H7 (cell line): ENCODE data around the gene CMTM1. TPM values are rescaled to one million over a fixed set of nuclear protein-coding genes. Genes with fewer than 3 reads are reported as not detected.

Experiments used
- DNase-seq: peaks from one replicate; pipeline ENCODE4 v3.0.0; 2012
- H3K27me3 ChIP-seq: 2 replicates; pipeline ENCODE4 v1.6.0; 2011; ENCODE audit warnings: mild to moderate bottlenecking, low read length; ENCODE audit not compliant: control insufficient read depth, insufficient read depth
- H3K36me3 ChIP-seq: replicated peaks from 2 replicates; pipeline ENCODE4 v1.5.1; 2011; ENCODE audit warnings: low read length; ENCODE audit not compliant: control insufficient read depth, insufficient read depth
- H3K4me3 ChIP-seq: 2 replicates; pipeline ENCODE4 v1.5.1; 2011; ENCODE audit warnings: low read depth, mild to moderate bottlenecking, control low read depth, low read length, moderate library complexity; ENCODE audit not compliant: insufficient read depth
- total RNA-seq: library from RNA; depleted of rRNA; stranded (reverse); fragments of >200 nt; shearing (Covaris generic); gene quantifications from 2 replicates; pipeline ENCODE4 v1.2.3, GENCODE V29; 2014

Gene CMTM1
- total RNA-seq, 1 experiment from 2014 or later = 2.1 TPM

DNA sequence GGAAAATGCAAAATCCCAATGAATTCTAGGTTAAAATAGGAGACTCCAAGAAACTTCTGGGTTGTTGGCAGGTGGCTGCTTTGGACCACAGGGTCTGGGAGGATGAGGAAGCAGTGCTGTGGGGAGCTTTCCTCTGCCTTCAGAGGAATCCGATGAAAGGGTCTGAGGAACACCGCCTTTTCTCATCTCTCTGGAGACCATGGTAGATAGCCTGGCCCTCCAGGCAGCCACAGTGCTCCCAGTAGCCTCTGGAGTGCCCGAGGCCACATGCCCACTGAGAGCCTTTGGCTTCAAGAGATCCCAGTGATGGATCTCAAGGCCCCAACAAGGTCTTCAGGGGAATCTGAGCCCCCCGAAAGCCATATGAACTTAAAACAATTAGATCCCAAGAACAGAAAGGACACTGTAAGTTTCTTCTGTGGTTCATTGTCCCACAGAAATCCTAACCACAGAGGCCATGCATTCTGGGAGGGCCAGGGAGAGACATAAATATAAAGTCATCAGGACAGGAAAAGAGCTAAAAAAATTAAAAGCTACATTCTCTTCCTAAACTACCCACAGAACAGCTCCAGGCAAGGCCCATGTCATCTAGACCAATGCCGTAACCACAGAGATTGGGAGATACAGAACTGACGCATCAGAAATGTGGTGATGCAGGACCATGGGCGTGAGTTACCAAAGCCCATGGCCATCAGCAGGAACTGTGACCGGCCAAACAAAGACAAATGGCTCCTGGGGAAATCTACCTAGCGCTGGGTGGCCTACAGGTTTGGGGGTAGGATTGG is 40.7 kb upstream of the CMTM1 start:
- no peak overlapping the region for H3K4me3 ChIP-seq
- H3K27me3 ChIP-seq = no peaks in the 10 kb centered on the region
- no peak for DNase-seq
- peaks cover 1% of the 10 kb centered on the region; the same call in 1 of the 2 replicates for H3K36me3 ChIP-seq

DNA sequence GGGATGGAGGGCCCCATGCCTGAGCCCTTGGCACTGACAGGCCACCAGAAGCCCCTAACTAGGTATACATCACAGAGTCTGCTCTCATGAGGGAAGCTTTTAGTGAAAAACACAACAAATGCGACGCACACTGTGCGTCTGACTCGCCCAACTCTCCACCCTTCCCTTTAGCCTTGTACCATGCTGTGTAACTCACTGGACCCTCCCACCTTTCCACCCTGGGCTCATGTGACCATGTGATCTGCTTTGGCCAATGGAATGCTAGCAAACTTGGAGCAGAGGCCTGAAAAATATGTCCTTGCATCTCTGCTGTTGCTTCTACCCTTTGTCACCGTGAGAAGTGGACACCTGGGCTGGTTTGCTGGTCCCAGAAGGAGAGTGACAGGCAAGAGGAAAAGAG is 37.9 kb upstream of the CMTM1 start:
- DNase-seq = no peak
- peaks cover 1% of the 10 kb centered on the region; the same call in 1 of the 2 replicates for H3K36me3 ChIP-seq
- no peak overlapping the region for H3K4me3 ChIP-seq
- H3K27me3 ChIP-seq = no peaks in the 10 kb centered on the region

DNA sequence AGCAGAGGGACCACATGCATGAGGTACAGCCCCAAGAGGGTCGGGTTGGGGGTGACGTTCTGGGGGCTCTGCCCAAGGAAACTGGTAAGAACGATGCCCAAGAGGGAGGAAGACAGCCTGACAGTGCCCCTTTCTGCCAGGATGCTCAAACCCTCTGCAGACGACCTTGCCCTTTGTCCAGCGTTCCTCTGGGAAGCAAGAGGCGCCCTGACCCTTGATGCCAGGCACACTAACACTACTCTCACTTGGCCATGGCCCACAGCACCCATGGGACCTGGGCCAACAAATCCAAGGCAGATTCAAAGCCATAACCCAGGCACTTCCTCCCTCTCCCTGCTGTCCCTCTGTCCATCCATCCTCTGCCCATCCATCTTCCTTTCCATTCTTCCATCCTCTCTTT is 36.8 kb upstream of the CMTM1 start:
- Histone ChIP-seq H3K4me3 (no peak overlapping the region), H3K36me3 (peaks cover 1% of the 10 kb centered on the region; the same call in 1 of the 2 replicates), H3K27me3 (no peaks in the 10 kb centered on the region)
- DNase-seq = no peak

DNA sequence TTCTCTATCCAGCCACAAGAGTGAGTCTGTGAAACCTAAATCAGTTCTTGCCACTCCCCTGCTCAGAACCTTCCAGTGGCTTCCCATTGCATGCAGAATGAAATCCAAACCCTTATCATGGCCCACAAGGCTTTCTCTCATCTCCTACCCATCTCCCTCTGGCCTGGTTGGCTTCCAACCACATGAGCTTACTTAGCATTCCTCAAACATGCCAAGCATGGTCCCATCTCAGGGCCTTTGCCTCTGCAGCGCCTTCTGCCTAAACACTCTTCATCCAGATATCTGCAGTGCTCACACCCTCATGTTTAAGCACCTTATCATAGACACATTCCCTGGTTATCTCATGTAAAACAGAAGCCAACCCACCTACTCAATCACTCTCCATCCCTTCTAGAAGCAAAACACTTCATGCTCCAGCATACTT is 31.9 kb upstream of the CMTM1 start:
- Histone ChIP-seq H3K36me3 (peaks cover 1% of the 10 kb centered on the region), H3K4me3 (no peak overlapping the region), H3K27me3 (no peaks in the 10 kb centered on the region)
- DNase-seq = no peak

DNA sequence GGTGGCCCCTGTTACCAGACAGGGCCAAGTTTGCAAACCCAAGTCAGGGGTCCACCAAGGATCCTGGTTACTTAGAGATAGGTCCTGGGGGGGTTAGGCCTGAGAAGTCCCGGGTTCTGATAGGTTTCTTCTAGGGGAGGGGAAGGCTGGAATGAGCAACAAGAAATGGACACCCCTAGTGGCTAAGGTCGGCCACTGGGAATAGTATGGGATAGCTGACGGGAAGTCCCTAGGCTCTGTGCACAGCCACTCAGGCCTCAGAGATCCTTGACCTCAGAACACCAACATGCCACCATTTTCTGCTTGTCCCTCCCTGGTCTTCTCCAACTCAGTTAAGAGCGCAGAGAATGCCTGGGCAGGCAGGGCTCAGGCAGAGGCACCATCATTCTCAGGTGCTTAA is 29.7 kb upstream of the CMTM1 start:
- Histone ChIP-seq H3K4me3 (no peak overlapping the region), H3K36me3 (no peaks in the 10 kb centered on the region; the same call in 1 of the 2 replicates), H3K27me3 (no peaks in the 10 kb centered on the region)
- no peak for DNase-seq

DNA sequence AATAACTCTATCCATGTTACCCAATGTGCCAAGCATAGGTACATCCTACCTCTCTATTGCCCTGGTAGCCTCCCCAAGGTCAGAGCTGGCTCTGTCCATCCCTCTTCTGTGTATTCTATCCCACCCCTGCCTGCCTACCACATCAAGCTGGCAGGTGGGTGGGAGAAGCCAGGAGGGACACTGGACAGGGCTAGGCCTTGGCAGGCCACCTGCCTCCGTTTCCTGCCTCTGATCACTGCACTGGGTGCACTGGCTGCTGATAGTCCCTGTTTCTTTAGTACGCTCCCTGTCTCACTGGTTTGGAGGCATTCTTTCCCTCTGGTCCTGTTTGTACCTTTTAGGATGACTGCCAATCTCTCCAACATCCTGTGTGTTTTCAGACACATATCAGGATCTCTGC is 29.0 kb upstream of the CMTM1 start:
- H3K4me3 ChIP-seq = no peak overlapping the region
- DNase-seq = no peak
- H3K27me3 ChIP-seq = no peaks in the 10 kb centered on the region
- H3K36me3 ChIP-seq = no peaks in the 10 kb centered on the region; the same call in 1 of the 2 replicates

DNA sequence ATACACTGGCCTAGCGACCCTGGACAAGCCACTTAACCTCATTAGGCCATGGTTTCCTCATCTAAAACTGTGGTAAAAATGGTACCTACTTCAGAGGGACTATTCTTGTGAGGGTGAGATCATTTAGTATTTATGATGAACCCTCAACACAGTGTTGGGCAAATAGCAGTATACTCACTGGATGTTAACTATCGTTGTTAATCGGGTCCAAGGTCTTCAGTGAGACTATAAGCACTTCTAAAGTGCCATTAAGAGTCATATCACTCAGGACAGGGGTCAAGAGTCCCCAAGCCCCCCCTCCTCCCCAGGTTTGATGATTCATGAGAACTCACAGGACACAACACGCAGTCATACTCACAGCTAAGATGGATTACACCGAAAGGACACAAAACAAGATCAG is 27.3 kb upstream of the CMTM1 start:
- DNase-seq = no peak
- Histone ChIP-seq H3K4me3 (no peak overlapping the region), H3K27me3 (no peaks in the 10 kb centered on the region), H3K36me3 (no peaks in the 10 kb centered on the region; the same call in 1 of the 2 replicates)

DNA sequence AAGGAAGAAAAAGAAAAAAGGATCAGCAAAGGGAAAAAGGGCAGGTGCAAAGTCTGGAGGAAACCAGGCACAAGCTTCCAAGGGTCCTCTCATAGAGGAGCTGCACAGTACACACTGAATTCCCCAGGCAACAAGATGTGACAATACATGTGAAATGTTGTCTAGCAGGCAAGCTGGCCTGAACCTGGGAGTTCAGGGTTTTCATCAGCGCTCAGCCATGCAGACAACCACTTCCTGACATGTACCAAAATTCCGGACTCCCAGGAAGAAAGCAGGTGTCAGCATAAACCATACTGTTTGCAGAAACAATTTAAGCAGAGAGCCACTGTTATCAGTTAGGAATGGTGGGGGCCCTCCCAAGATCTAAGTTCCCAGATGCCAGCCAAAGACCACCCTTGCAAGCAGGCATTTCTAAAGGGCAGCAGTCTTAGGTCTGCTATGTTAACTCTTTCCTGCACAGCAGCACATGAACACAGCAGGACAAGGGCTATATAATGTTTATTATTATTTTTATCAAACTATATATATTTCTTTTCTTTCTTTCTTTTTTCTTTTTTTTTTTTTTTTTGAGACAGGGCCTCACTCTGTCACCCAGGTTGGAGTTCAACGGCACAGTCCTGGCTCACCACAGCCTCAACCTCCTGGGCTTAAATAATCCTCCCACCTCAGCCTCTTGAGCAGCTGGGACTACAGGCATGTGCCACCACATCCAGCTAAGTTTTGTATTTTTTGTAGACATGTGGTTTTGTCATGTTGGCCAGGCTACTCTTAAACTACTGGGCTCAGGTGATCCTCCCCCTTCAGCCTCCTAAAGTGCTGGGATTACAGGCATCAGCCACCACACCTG is 26.4 kb upstream of the CMTM1 start:
- Histone ChIP-seq H3K27me3 (no peaks in the 10 kb centered on the region), H3K4me3 (no peak overlapping the region), H3K36me3 (no peaks in the 10 kb centered on the region; the same call in 1 of the 2 replicates)
- DNase-seq = no peak

DNA sequence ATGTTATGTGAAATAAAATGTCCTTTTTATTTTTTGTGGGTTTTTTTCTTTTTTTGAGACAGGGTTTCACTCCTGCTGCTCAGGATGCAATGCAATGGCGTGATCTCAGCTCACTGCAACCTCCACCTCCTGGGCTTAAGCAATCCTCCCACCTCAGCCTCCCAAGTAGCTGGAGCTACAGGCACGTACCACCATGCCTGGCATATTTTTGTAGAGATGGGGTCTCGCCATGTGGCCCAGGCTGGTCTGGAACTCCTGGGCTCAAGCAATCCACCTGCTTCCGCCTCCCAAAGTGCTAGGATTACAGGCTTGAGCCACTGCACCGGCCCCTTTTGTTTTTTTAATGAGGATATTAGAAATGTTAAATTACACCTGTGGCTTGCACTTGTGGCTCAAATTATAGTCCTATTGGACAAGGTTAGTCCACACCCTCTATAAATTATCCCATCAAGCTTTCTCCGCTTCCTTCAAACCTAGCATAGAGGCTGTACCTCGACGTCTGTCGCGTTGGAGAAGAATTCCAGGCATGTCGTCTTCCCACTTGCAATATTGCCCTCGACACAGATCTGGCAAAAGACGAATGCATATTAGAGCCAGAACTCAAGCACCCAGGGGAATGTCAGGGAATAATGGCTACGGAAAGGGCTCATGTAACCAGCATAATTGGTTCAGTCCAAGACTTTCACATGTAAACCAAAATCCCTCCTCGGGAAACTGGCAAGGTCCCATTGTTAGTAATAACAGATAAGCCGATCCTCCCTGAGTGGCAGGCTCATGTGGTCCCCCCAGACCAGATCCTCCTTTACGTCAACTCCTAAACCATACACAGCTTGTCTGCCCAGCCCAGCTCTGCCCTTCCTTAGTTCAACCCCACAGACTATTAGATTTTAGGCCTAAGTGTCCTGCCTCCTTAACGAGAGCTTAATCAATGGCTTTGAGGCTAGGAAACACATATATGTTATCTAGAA is 24.6 kb upstream of the CMTM1 start:
- Histone ChIP-seq H3K27me3 (no peaks in the 10 kb centered on the region), H3K4me3 (no peak overlapping the region)
- DNase-seq = no peak

DNA sequence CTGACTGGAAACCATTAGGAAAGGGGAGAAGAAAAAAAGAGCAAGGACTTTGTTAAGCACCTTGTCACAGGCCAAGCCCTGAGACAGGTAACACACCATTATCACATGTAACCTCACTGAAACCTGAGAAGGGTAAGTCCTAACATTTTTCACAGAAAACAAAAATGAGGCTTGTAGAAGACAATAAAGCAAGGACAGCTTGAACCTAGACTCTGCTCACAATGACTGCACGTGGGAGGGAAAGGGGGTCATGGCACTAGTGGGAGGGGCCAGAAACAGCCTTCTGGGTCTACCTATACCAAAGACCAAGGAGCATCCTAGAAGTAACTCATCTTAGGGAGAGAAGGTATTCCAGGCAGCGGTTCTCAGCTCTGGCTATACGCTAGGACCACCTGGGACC is 23.8 kb upstream of the CMTM1 start:
- Histone ChIP-seq H3K27me3 (no peaks in the 10 kb centered on the region), H3K36me3 (no peaks in the 10 kb centered on the region), H3K4me3 (no peak overlapping the region)
- DNase-seq = no peak

More for the DNA sequence above, 24.6 kb upstream of the CMTM1 start:
- no peaks in the 10 kb centered on the region for H3K36me3 ChIP-seq

DNA sequence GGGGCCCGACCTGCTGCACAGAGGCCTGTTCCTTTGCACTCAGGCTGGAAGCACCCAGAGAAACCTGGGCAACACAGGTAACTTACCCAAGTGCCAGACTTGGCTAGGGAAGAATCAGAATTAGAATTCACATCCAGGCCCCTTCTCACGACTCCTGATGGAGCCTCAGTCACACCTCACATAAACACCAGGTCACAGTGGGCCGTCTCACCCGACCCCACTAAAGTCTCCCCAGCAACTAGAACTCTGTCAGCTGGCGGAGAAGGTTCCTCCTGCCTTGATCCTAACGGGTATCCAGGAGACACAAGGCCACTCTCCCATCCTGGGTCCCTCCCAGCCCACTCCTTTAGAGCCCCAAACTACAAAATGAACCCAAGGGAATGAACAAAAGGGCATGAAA is 22.7 kb upstream of the CMTM1 start:
- H3K27me3 ChIP-seq = no peaks in the 10 kb centered on the region
- H3K4me3 ChIP-seq = no peak overlapping the region
- no peaks in the 10 kb centered on the region for H3K36me3 ChIP-seq
- DNase-seq = no peak

DNA sequence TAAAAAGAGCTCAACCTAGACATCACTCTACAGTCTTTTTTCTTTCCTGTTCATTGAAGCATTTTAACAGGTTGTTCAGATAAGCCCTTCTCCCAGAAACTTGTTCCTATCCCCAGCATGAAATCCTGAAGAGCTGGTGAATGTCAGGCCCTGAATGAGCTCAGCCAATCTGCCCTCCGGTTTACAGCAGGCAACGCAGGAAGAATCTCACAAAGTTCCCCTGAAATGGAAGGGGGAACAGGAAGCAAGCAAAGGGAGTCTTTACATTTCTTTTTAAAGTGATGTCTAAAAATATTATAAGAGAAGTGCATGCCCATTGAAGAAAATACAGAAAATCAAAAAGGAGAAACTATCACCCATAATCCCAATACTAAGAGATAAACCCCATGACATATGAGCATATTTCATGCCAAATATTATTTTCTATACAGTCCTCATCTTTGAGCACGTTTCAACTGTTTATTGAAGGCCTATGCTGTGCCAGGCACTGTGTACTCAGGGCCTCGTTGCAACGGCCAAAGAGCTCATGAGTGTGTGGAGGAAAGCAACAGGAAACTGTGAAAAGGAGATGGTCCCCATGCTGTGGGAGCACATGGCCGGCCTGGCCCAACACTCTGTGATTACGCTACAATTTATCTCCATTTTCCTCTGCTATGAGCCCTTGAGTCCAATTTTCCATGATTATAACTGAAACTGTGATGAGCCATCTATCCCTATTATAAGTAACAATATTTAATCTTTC is 22.1 kb upstream of the CMTM1 start:
- no peaks in the 10 kb centered on the region for H3K27me3 ChIP-seq
- no peaks in the 10 kb centered on the region for H3K36me3 ChIP-seq
- no peak overlapping the region for H3K4me3 ChIP-seq
- DNase-seq = no peak

DNA sequence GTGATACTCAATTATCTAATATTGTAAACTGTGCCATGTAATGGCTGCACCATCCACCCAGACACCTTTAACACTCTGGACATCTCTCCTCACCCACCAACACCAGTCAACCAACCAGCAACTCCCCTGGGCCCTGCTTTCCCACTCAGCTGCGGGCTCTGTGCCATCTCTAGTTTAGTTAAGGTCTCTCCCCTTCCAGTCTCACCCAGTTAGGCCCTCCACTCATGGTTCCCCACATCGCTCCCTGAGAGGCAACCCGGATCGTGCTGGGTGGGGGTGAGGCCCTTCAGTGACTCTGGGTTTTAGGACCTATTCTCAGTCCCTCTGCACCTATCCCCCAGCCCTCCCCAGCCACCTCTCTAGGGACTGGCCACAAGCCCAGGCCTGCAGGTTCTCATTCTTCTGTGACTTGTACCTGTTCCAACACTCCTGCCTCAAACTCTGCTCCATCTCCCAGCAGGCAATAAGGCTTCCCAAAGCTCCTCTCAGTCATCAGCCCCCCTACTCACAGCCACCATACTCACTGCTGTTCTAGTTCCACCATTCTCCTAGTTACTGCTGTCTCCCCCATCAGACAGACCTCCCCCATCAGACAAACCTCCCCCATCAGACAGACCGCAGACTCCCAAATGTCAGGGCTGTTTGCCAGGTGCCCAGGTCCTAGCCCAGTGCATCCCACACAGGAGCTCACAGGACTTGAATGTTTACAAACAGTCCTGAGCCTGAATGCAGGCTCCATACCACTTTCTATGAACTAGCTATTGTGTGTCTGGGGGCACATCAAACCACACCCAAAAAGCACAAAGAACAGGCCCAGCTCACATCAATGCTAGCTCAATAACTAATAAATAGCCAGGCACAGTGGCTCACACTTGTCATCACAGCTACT is 18.9 kb upstream of the CMTM1 start:
- Histone ChIP-seq H3K4me3 (no peak overlapping the region), H3K36me3 (no peaks in the 10 kb centered on the region), H3K27me3 (no peaks in the 10 kb centered on the region)
- DNase-seq = no peak
